Breast epithelium (tissue), 4 donors: ENCODE results near the gene ENAH. TPM values are rescaled to one million over a fixed set of nuclear protein-coding genes. Genes with fewer than 3 reads are reported as not detected.
A peak's percentile ranks its signal among the peaks of the same experiment; 100 is the strongest.

Experiments used
- DNase-seq, 2 donors: peaks; one replicate each; pipeline ENCODE4 v3.0.0-alpha.2; 2019; ENCODE audit warnings: low spot score in 2 of 2
- H3K27ac ChIP-seq, 2 donors: fragments of 200-600 bp; sonication (generic) in 1 of 2; one replicate each; pipeline ENCODE4 v1.5.1; 2016 to 2019; ENCODE audit warnings: mild to moderate bottlenecking in 1 of 2
- H3K27me3 ChIP-seq, 2 donors: fragments of 200-600 bp; sonication (generic) in 1 of 2; one replicate each; pipeline versions ENCODE4 v1.5.1 to v1.6.0; 2017 to 2019; ENCODE audit warnings: control low read depth in 1 of 2, mild to moderate bottlenecking in 1 of 2
- H3K36me3 ChIP-seq: fragments of 200-600 bp; one replicate; pipeline ENCODE4 v1.5.1; 2019
- H3K4me1 ChIP-seq, 2 donors: fragments of 200-600 bp; sonication (generic); one replicate each; pipeline ENCODE4 v1.5.1; 2016 to 2019; ENCODE audit warnings: control low read depth in 1 of 2
- H3K4me3 ChIP-seq, 3 donors: fragments of 200-600 bp; sonication (generic); 1 replicate in 2 of 3; 2 replicates in 1 of 3; pipeline ENCODE4 v1.5.1; 2016 to 2019; ENCODE audit warnings: mild to moderate bottlenecking in 3 of 3, moderate library complexity in 2 of 3
- H3K9me3 ChIP-seq, 2 donors: fragments of 200-600 bp; sonication (generic) in 1 of 2; one replicate each; pipeline ENCODE4 v1.5.1; 2016 to 2019; ENCODE audit warnings: control low read depth in 1 of 2
- POLR2A ChIP-seq: fragments of 450-650 bp; IDR thresholded peaks from one replicate; pipeline ENCODE4 v1.6.1; 2016; ENCODE audit warnings: antibody characterized with exemption, mild to moderate bottlenecking, moderate library complexity
- POLR2AphosphoS5 ChIP-seq, 3 donors: sonication (generic); formaldehyde crosslinking; IDR thresholded peaks; one replicate each; pipeline ENCODE4 v1.6.1; 2017; ENCODE audit warnings: antibody characterized with exemption in 3 of 3
- intact Hi-C: fragments of 100-400 bp; cut with DNase I; formaldehyde crosslinking; loops from one replicate; pipeline ENCODE4 v1.15.1; 2023; ENCODE audit warnings: low total_unique reads
- total RNA-seq, 3 donors: library from RNA; depleted of rRNA; stranded (reverse); fragments of >200 nt; gene quantifications; one replicate each; pipeline ENCODE4 v1.1.0, GENCODE V29; 2016
- TF ChIP-seq, protein P1 (sequence below), 3 donors: fragments of 450-650 bp; IDR thresholded peaks; one replicate each; pipeline ENCODE4 v1.5.1; 2016 to 2017; ENCODE audit warnings: antibody characterized with exemption in 3 of 3, mild to moderate bottlenecking in 3 of 3, moderate library complexity in 3 of 3

The ENAH gene
- total RNA-seq, 3 donors from 2014 or later, result 36.2 to 62.9 (median 48.2) TPM

DNA sequence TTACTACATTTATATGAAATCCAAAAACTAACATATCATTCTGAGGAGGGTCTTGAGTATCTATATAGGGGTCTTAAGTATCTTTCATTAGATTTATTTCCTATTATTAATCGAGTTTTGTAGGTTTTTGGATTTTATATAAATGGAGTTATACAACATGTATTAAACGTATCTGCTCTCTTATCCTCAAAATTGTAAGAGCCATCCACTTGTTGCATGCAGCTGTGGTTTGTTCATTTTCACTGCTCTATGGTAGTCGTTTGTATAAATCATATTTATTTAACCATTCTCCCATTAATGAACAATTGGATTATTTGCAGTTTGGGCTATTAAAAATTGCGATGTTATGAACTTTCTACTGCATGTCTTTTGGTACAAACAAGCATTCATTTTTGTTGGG lies 97.1 kb downstream of the ENAH start:
- Histone ChIP-seq H3K4me1 (no peaks in the 10 kb centered on the region), H3K9me3 (peaks cover 0 to 6% of the 10 kb centered on the region in 2 donors), H3K27me3 (no peaks in the 10 kb centered on the region), H3K4me3 (no peak overlapping the region), H3K36me3 (no peaks in the 10 kb centered on the region), H3K27ac (no peak overlapping the region)
- intact Hi-C loops, result no loop called here
- DNase-seq, result no peak
- TF ChIP-seq, protein P1, sequence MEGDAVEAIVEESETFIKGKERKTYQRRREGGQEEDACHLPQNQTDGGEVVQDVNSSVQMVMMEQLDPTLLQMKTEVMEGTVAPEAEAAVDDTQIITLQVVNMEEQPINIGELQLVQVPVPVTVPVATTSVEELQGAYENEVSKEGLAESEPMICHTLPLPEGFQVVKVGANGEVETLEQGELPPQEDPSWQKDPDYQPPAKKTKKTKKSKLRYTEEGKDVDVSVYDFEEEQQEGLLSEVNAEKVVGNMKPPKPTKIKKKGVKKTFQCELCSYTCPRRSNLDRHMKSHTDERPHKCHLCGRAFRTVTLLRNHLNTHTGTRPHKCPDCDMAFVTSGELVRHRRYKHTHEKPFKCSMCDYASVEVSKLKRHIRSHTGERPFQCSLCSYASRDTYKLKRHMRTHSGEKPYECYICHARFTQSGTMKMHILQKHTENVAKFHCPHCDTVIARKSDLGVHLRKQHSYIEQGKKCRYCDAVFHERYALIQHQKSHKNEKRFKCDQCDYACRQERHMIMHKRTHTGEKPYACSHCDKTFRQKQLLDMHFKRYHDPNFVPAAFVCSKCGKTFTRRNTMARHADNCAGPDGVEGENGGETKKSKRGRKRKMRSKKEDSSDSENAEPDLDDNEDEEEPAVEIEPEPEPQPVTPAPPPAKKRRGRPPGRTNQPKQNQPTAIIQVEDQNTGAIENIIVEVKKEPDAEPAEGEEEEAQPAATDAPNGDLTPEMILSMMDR (IDR thresholded peaks at IDR 0.05), result no peak
- TF ChIP-seq POLR2A (no peak), POLR2AphosphoS5 (IDR thresholded peaks at IDR 0.05) (no peak)

DNA sequence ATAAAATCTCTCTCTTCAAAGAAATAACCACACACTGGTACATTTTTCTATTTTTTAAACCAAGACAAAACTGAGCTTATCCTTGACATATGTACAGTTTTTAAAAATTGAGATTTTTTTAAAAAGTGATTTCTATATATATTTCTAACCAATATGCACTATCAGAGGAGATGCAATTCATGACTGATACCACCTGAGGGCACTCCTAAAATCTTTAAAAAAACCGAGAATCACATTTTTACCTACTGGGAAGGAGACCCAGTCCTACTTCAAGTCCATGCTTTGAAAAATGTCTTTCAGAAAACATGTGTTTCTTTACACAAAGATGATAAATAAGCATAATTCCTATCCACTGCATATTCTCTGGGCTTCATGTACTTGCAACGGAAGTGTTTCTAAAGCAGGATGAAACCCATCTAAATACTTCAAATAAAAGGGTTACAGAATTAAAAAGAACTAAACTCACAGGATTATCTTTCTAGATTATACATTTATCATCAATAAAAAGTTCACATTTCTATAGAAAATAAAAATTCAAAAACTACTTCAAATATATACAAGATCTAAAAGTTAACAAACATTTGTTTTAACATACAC lies 98.6 kb downstream of the ENAH start:
- no peaks in the 10 kb centered on the region for H3K4me1 ChIP-seq
- no peaks in the 10 kb centered on the region for H3K36me3 ChIP-seq
- intact Hi-C loops, result no loop called here
- no peak for DNase-seq
- peaks cover 0 to 6% of the 10 kb centered on the region in 2 donors for H3K9me3 ChIP-seq
- TF ChIP-seq, protein P1 (IDR thresholded peaks at IDR 0.05), result peak; percentile 34 to 57 (median 53)
- no peak for TF ChIP-seq POLR2A
- H3K4me3 ChIP-seq, result no peak overlapping the region
- H3K27ac ChIP-seq, result no peak overlapping the region
- no peaks in the 10 kb centered on the region for H3K27me3 ChIP-seq

DNA sequence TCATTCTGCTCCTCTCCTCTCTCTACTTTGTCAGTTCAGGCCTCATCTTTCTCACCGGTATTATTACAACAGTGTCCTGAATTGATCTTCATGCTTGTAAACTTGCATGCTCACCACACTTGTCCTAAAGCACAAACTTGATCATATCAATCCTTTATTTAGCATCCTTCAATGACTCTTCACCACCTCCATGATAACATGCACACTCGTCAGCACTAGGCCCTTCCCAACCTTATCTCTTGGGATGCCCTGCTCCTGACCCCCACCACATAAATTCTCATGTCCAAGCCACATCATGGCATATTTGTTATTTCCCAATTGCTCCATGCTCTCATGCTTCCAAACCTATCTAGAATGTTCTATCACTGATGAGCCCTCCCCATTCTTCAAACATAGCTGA lies 103.1 kb downstream of the ENAH start:
- H3K36me3 ChIP-seq, result no peaks in the 10 kb centered on the region
- no peak for DNase-seq
- TF ChIP-seq, protein P1 (IDR thresholded peaks at IDR 0.05), result no peak
- TF ChIP-seq POLR2A (no peak), POLR2AphosphoS5 (IDR thresholded peaks at IDR 0.05) (no peak)
- no peak overlapping the region for H3K27ac ChIP-seq
- no peaks in the 10 kb centered on the region for H3K9me3 ChIP-seq
- no peaks in the 10 kb centered on the region for H3K27me3 ChIP-seq
- intact Hi-C loops, result no loop called here
- H3K4me1 ChIP-seq, result no peaks in the 10 kb centered on the region
- H3K4me3 ChIP-seq, result no peak overlapping the region

GRCh38 chr1:225548140-225548857 lies 104.6 kb downstream of the ENAH start:
- no peak overlapping the region for H3K27ac ChIP-seq
- H3K27me3 ChIP-seq, result no peaks in the 10 kb centered on the region
- DNase-seq, result no peak
- no peak overlapping the region for H3K4me3 ChIP-seq
- no peak for TF ChIP-seq POLR2A
- TF ChIP-seq POLR2AphosphoS5 (IDR thresholded peaks at IDR 0.05), result no peak
- TF ChIP-seq, protein P1 (IDR thresholded peaks at IDR 0.05), result no peak
- intact Hi-C loops, result no loop called here
- H3K36me3 ChIP-seq, result no peaks in the 10 kb centered on the region
- H3K9me3 ChIP-seq, result no peaks in the 10 kb centered on the region
- H3K4me1 ChIP-seq, result no peaks in the 10 kb centered on the region

- no peak overlapping the region for H3K27ac ChIP-seq
- no peaks in the 10 kb centered on the region for H3K27me3 ChIP-seq
- no peak for DNase-seq
- no peaks in the 10 kb centered on the region for H3K9me3 ChIP-seq
- H3K36me3 ChIP-seq, result no peaks in the 10 kb centered on the region
- TF ChIP-seq, protein P1 (IDR thresholded peaks at IDR 0.05), result no peak
- TF ChIP-seq POLR2A (no peak), POLR2AphosphoS5 (IDR thresholded peaks at IDR 0.05) (no peak)
- intact Hi-C loops, result no loop called here
- no peaks in the 10 kb centered on the region for H3K4me1 ChIP-seq
- H3K4me3 ChIP-seq, result no peak overlapping the region
Measured at GRCh38 chr1:225545649-225546048, 107.3 kb downstream of the ENAH start.
